HUES6 (cell line): Measurements from ENCODE around the gene CHRNA7.
"Not testable (repeated sequence)": the region's sequence is repeated elsewhere in the genome, so short reads cannot be mapped to it uniquely, and the experiment has no call there.

Experiments used
- H3K27ac ChIP-seq: 2 replicates; pipeline ENCODE4 v1.7.0; 2013; ENCODE audit warnings: low read depth, mild to moderate bottlenecking, low read length, inconsistent platforms
- H3K27me3 ChIP-seq: 2 replicates; pipeline ENCODE4 v1.6.1; 2013; ENCODE audit warnings: low read length; ENCODE audit not compliant: control insufficient read depth, insufficient read depth
- H3K36me3 ChIP-seq: 2 replicates; pipeline ENCODE4 v1.6.1; 2013; ENCODE audit warnings: low read length; ENCODE audit not compliant: control insufficient read depth, insufficient read depth
- H3K4me1 ChIP-seq: 2 replicates; pipeline ENCODE4 v1.6.1; 2013; ENCODE audit warnings: low read length; ENCODE audit not compliant: control insufficient read depth, insufficient read depth
- H3K4me3 ChIP-seq: 2 replicates; pipeline ENCODE4 v1.5.1; 2013; ENCODE audit warnings: low read depth, low read length
- H3K9ac ChIP-seq: one replicate; pipeline ENCODE4 v1.6.1; 2013; ENCODE audit warnings: mild to moderate bottlenecking, low read length
- H3K9me3 ChIP-seq: 2 replicates; pipeline ENCODE4 v1.6.1; 2013; ENCODE audit warnings: low read depth, low read length; ENCODE audit not compliant: control insufficient read depth, insufficient read depth

CHRNA7 gene

DNA sequence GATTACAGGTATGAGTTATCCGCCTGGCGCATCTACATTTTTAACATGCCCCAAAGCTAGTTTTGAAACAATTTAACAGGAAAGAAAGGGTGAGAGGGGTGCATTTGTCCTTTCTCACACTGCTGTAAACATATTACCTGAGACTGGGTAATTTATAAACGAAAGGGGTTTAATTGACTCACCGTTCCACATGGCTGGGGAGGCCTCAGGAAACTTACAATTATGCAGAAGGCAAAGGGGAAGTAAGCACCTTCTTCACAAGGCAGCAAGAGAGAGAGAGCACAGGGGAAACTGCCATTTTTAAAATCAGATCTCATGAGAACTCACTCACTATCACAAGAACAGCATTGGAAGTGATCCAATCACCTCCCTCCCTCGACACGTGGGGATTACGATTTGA lies 165.9 kb downstream of the CHRNA7 start:
- not testable (repeated sequence) for H3K9ac ChIP-seq, H3K27me3 ChIP-seq, H3K9me3 ChIP-seq, H3K27ac ChIP-seq, H3K4me3 ChIP-seq, H3K36me3 ChIP-seq, H3K4me1 ChIP-seq

DNA sequence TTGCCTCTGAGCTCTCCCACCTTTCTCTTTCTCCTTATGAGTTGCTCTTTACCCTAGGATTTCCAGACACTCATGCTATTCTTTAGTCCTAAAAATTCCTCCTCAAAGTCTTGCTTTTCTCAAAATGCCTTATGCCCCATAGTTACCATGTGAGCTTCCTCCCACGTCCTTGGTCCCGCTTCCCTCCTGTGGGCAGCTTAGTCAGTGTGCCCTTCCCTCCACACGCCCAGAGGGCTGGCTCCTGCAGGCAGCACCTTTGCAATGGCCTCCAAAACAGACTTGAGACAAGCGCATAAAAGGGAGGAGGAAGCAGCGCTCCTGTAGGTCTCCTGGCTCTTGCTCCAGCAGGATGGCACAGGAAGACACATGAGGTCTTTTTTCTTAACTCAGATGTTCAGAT lies 168.6 kb downstream of the CHRNA7 start:
- H3K27me3 ChIP-seq, H3K36me3 ChIP-seq, H3K4me1 ChIP-seq, H3K9ac ChIP-seq, H3K9me3 ChIP-seq, H3K27ac ChIP-seq, H3K4me3 ChIP-seq: not testable (repeated sequence)

DNA sequence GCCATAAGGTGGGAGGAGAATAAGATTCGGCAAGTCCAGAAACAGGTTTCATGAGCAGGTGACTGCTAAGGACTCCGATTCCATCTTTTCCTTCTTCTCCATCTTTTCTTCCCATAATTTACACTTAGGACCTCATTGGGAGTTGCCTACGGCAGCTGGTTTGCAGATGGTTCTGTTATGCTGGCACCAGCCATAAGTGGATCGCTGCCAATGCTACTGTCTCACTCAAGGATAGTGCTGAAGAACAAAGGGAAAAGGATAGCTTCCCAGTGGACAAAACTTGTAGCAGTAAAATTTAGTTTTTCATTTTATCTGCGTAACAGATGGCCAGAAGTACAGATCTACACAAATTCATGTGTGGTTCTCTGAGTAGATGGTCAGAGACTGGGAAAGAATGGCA lies 178.8 kb downstream of the CHRNA7 start:
- not testable (repeated sequence) for H3K36me3 ChIP-seq, H3K9me3 ChIP-seq, H3K4me3 ChIP-seq, H3K27ac ChIP-seq, H3K27me3 ChIP-seq, H3K9ac ChIP-seq, H3K4me1 ChIP-seq

DNA sequence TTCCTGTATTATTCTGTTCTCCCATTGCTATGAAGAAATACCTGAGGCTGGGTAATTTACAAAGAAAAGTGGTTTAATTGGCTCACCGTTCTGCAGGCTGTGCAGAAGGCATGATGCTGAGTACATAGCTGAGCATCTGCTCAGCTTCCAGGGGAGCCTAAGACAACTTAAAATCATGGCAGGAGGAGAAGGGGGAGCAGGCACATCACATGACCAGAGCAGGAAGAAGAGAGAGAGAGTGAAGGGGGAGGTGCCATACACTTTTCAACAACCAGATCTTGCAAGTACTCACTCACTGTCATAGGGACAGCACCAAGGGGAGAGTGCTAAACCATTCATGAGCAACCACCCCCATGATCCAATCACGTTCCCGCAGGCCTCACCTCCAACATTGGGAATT lies 188.4 kb downstream of the CHRNA7 start:
- H3K36me3 ChIP-seq, result no peaks in the 10 kb centered on the region
- H3K27me3 ChIP-seq, result no peaks in the 10 kb centered on the region
- no peak overlapping the region for H3K4me3 ChIP-seq
- no peaks in the 10 kb centered on the region for H3K4me1 ChIP-seq
- no peaks in the 10 kb centered on the region; the same call in 1 of the 2 replicates for H3K9me3 ChIP-seq
- H3K9ac ChIP-seq, result no peak overlapping the region
- H3K27ac ChIP-seq, result no peak overlapping the region
